Middle frontal gyrus (tissue), 1 donor: ENCODE measurements around the gene UBE2QL1.
"Not testable (repeated sequence)": the region's sequence is repeated elsewhere in the genome, so short reads cannot be mapped to it uniquely, and the experiment has no call there.

Experiments
- DNase-seq: peaks from one replicate; pipeline ENCODE4 v3.0.0-alpha.2; 2015; ENCODE audit warnings: low spot score; ENCODE audit errors: extremely low spot score

UBE2QL1 gene

DNA sequence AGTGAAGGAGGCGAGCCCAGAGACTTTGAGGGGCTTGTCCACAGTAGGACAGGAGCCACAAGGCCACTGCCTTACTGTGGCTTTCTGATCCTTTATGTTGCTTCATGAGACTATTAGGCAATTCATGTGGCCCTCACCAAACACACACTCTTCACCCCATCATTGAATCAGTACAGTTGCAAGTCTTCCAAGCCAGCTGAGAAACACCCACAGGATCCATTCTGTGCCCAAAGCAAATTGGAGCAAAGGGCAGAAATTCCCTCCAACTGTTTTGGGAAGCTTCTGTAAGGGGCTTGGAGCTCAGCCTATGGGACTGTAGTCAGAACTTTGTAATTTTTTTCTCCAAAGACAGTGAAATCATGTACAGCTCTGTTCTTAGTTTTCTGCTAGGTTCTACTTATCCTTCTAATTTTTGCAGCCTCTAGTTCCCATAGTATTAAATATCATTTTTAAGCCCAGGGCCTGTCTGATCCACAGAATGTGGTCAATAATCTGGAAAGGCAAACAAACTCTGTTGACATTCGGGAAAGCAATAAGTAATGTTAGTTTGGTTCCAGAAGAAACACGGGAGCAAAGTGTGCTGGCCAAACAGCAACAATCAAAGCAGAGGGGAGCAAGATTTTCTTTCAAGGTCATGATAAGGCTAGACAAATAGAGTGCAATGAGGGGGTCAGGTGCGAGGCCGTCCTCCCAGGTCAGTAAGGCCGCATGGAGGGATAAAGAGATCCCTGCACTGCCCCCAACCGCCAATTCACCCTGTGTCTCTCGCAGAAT is 47.0 kb downstream of the UBE2QL1 start:
- no peak for DNase-seq

DNA sequence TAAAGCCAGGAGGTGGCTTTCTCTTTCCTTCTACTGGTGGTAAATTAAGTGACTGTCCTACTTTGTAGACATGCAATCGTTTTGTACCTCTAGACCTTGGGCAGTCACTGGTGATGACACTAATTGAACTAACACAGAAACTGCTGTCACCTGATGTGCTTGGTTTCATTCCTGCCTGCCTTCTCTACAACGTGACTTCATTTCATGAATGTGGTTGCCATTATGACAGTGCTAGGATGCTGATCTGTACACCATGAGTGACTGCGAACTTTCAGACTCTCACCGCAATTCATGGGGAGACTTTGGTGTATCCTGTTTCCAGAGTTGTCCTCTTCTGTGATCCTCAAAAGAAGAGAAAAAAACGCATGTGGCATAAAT is 47.5 kb downstream of the UBE2QL1 start:
- DNase-seq, result no peak

DNA sequence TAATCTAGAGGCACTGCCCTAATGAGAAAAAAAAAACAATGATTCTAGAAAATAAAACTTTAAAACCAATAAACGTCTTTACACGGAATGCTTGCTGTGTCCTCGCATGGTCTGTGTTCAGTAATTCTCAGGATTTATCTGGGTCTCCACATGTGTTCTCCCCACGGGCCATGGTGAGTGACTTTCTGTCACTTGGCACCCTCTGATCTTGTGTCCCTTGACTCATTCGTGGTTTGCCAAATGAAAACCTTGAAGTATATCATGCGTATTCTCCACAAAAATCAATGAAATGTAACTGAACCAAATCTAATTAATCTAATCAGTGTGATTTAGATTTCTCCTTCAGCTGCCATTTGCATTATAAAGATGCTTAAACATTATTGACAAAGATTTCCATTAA is 48.0 kb downstream of the UBE2QL1 start:
- DNase-seq, result no peak

DNA sequence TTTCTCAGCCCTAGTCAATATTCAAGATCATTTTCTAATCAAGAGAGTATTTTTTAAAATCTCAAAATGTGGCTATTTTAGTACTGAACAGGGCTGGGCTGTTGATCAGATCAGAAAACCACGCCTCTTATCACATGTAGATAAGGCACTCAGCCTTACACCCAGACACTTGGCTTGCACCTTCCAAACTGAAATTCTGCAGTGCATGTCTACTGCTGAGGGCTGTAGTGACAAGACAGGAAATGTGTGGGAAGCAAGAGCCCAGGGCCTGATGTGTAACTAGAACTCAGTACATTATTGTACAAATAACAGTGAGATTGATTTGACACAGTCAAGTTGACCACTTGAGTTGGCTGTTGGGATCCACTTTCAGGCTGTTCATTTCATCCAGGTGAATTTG is 48.6 kb downstream of the UBE2QL1 start:
- no peak for DNase-seq

DNA sequence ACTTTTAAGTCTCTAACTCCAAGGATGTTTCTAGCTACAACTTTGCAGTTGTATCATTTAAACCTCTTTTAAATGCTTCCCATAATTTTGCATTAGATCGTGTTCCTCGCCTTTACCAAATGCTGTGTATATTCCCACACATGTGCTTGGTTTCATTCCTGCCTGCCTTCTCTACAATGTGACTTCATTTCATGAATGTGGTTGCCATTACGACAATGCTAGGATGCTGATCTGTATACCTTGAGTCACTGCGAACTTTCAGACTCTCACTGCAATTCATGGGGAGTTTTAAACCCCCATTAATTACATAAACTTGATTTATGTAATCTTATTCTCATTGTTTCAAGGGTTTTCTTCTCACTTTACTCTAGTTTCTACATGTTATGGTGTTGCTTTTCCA is 50.3 kb downstream of the UBE2QL1 start:
- DNase-seq, result no peak

DNA sequence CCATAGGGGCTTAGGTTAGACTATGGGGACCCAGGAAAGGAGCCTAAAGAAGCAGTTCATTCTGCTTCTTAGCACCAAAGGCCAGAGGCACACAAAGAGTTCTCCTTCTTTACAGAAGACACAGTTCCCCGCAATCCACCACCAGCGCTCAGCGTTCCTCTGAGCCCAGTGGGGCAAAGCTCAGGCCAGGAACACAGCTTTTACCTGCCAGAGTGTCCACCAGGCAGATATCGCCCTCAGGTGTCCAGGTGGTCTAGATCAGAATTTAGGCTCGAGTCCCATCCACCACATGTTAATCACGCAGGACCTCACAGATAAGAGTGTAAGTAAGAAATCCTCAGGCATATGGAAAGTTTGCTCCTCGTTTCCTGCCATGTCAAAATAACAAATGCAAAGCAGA is 53.0 kb downstream of the UBE2QL1 start:
- DNase-seq, result no peak

DNA sequence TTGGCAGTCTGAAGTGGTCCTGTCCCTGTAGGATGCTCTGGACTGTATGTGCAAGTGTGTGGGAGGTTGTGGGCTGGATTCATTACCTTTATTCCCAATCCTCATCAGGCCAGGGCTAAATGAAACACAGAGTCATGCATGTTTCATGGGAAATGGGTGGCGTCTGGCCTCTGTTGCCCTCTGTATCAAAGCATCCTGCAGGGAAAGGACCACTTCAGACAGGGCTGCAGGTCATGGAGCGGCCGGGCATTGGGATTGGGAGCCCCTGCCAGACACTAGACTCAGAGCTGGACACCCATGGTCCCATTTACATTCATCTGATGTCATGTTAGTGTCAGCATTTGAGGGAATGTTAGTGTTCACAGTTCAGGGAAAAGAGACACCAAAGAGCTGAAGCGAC is 53.8 kb downstream of the UBE2QL1 start:
- DNase-seq, result no peak

DNA sequence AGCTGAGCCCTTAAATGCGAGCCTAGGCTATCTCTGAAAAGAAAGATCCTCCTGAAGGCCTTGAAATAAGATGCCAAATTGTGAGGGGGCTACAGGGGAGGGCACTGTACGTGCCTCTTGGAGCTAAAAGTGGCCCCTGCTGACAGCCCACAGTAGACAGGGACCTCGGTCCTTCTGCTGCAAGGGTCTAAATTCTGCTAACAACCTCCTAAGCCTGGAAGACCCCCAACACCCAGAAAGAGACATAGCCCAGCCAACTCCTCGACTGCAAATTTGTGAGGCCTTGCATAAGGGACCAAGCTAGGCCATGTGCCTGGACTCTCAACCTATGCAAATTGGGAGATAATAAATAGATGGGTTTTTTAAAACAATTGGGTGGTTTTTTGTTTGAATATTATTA is 54.7 kb downstream of the UBE2QL1 start:
- DNase-seq, result no peak

DNA sequence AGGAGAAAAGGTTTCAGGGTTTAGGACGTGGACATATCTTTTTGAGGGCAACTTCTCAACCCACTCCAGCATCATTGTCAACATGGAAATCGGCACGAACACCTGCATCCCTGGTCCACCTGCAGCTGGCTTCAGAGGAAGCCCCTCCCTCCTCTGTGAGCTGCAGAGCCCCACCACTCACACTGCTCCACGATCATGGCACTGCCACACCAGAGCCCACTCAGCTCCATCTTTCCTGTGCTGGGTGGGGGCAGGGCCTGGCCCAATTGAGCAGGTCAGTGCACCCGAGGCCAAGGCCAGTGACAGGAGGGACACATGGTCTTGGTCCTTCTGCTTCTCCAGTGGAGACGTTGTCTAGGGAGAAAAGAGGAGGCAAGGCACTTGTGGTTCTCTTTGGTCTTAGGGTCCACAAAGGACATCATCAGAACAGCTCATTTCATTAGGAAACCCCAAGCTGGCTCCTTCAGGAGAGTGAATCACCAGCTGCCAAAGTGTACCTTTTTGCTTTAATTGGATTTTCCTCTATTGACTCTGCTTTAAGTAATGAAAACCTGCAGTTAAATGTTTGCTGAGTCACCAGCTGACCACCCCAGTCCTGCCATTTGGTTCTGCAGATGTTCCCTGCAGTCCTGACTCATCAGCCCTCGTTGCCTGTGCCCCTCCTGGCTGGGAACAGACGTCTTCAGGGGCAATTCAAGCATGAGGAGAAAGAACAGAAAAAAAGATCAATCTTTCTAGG is 56.2 kb downstream of the UBE2QL1 start:
- DNase-seq, result no peak

DNA sequence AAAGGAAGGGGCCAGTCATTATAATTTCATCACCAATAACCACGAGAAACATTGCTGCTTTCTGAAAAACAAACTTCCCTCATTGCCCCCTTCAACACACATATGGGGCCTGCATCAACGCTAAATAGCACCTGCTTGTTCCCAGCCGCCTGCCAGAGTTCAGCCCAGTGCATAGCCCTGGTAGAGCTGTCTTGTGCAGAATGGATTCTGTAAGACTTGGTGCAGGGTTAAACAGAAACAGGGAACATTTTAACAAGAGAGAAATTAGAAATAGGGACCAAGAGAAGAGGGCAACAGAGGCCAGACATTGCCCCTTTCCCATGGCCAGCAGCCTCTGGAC is 56.7 kb downstream of the UBE2QL1 start:
- DNase-seq, result no peak

DNA sequence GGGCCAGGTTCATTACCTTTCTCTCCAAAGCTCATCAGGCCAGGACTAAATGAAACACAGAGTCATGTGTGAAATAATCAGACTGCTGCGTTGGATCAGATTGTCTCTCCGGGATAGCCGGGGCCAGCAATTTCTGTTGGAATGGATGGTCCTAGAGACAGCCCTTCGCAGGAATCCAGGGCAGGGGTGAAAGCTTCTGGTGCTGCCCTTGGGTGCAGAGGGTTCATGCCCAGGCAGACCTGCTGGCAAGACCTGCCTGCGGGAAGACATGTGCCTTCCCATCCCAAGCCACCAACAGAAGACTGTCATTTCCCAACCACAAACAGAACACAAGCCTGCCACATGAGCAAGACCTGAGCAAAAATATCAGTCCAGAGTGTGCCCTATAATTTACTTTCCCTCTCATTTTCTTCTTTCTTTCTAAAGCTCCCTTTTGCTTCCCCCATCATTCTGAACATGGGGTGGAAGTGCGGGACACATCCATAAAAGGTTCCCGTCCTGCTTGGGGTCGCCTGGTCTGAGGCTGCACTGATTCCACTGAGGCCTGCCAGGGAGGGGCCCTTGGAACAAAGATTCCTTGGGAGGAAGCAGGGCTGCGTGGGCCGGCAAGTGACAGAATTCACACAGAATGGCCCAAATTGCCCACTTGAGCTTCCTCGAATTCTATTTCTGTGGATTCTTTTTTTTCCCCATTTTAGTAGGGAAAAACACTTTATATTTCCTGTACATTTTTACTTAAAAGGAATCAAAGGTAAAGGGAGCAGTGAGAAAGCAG is 57.3 kb downstream of the UBE2QL1 start:
- no peak for DNase-seq

DNA sequence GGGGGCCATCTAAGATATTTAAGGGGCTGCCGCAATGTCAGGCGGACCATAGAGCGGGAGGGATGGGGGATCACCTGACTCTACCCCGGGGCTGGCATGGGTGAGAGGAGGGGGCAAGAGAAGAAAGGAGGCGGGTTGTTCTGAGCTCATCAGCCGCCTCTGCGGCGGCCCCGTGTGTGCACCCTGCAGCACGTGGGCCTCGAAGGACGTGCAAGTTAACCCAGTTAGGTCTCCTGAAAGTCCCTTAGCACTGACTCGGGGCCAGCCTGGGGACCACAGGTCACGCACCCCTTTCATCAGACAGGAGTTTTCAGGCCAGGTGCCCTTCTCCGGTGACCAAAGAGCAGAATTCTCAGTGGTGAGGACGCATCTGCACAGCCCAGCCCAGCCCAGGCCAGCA is 58.0 kb downstream of the UBE2QL1 start:
- no peak for DNase-seq

DNA sequence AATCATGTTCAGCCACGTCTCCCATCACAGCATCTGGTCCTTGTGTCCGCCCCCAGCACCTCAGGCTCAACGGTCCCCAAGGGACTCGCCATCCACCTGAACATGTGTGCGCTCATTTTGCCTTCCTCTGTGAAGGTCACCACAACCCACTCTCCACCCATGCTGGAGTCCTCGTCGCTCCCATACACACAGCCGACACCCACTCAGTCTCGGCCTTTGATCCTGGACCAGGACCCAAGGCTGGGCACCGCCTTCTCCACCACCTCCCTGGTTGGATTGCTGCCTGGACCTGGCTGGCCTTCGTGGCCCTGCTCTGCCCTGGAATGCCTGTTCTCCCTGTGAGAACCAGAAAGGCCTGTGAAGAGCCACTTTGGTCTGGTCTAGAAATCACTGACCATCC is 60.3 kb downstream of the UBE2QL1 start:
- no peak for DNase-seq

DNA sequence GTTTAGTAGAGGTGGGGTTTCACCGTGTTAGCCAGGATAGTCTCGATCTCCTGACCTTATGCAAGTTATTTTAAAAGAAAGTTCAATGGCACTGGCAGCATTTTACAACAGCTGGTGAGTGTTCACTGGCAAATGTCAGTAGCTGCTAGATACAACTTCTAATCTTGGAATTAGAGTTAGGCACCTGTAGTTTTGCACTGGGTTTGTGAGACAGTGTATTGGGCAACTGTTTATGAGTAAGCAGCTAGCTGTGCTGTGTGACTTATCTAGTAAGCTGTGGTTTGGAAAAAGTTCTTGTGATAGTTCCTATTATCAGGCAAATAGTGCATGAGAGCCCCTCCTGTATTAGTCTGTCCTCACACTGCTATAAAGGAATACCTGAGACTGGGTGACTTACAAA is 61.5 kb downstream of the UBE2QL1 start:
- no peak for DNase-seq

DNA sequence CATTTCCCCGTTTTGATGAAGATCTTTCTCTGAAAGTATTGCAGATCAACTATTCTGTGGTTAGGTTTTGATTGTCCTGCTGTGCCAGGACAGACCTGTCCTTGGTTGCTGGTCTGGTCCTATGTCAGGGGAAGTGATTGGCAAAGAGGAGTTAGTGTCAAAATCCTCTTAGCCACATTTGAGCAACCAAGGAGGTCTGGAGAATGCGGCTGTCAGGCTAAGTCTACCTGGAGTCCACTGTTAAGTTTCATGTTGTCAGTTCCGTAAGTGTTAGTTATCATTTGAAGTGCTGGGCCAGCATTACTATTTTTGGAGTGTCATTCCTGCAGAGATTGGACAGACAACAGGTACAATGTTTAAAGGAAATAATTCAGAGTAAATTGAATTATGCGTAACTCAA is 62.3 kb downstream of the UBE2QL1 start:
- DNase-seq, result no peak

DNA sequence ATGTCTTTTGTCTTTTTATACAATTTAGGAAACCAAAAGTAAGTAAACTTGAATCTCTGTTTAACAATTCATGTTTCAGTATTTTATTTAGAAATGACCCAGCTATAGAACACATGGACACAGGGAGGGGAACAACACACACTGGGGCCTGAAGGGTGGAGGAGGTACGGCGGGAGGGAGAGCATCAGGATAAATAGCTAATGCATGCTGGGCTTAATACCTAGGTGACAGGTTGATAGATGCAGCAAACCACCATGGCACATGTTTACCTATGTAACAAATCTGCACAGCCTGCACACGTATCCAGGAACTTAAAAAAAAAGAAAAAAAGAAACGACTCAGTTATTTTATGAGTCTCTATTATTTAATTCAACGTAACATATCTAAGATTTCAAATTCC is 67.2 kb downstream of the UBE2QL1 start:
- not testable (repeated sequence) for DNase-seq

DNA sequence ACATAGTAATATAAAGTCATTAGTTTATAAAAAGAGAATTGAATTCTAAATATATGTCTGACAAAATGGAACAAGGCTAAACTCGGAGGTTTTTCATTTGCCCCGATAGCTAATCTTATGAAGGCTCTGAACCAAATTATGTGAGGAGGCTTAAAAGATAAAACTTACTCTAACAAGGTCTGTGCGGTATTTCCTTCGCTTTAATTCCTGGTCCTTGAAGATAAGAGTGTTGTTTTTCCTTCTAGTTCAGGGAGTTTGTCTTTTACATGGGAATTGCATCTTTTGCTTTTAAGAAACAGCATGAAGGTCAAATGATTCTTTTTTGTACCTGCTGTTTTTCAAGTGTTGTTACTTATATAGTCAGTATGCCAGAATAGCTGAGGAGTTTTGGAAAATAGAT is 68.2 kb downstream of the UBE2QL1 start:
- DNase-seq, result no peak

DNA sequence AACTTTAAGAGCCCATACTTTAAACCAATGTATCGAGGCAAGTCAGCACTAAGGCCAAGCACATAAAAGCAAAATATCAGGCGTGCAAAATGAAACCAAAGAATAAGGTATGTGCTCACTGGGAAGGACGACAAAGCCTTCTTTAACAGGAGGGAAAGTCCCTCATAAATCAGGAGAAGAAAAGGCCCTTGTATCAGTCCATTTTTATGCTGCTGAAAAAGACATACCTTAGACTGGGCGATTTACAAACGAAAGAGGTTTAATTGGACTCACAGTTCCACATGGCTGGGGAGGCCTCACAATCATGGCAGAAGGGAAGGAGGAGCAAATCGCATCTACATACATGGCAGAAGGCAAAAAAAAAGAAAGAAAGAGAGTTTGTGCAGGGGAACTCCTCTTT is 68.9 kb downstream of the UBE2QL1 start:
- no peak for DNase-seq

DNA sequence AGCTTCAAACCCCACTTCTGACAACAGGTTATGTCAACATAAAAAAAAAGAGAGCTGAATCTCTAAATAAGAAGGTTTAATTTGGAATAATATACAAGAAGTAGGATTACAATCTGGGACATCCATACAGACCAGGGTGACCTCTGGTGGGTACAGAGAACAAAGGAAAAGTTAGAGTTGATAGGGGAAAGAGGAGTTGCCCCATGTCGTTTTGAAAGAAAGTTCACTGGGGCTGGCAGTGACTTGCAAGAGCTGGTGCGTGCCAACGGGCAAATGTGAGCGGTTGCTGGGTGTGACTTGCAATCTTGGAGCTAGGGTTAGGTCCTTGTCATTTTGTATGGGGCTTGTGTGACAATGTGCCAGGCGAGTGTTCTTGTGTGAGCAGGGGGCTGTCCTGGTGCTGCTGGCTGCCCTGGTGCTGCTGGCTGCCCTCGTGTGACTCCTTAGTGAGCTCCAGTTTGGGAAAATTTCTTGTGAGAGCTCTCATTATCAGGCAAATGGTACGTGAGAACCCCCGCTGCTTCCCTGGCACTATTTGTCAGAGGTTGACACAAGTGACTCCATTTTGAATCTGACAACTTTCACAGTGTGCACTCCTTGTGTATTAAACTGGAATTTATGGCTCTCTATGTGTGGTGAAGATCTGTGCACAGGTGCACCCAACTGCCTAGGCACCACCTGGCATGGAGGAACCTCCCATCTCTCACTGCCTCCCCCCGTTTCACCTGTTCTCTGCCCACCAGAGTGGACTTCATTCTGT is 69.8 kb downstream of the UBE2QL1 start:
- no peak for DNase-seq

DNA sequence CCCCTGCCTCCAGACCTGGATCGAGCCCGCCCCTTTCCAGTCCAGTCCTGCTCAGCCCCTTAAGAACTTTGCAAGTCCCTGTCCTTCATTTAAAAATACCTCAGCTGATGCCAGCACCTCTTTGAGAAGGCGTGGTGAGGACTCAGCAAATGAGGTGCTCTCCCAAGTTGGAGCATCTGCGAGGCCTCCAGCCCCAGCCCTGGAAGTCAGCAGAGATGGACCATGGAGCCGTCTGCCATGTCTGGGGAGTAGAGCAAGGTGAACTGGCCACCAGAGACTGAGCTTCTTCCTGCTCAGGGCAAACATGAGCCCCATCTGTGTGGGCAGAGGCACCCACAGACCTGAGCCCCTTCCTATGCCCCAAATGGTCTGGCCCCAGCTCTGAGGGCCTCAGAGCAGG is 71.5 kb downstream of the UBE2QL1 start:
- no peak for DNase-seq

DNA sequence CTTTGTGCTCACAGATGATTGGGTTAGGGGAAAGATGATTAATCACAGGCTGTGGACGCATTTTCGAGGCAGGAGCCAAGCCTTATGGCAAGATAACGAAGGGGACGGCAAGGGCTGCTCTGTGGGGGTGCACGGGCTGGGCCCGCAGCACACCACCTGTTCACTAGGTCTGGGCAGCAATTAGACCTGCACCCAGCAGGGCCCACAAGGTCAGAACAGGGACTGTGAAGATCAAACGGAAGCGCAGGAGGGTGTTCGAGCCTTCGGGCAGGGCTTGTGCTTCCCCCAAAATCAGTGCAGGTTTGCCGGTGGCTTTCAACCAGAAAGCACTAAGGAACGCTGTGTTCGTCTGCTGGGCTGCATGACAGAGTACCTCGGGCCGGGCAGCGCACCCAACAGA is 73.7 kb downstream of the UBE2QL1 start:
- DNase-seq, result no peak

DNA sequence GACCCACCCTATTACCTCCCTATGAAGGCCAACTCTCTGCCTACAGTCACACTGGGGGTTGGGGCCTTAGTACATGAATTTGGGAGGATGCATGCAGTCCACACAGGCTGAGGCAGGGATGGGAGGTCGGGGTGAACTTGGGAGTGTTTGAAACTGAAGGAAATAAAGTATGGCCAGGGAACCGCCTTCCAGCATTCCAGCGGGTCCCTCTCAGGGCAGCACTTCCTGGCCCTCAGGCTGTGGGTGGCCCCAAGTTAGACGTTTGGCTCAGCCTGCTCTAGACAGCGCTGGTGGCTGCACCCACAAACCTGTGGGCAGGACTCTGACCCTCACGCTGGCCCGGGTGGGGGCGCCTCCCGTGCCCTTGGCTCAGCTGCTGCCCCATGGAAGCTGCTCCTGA is 74.3 kb downstream of the UBE2QL1 start:
- DNase-seq, result no peak
